H1 (cell line): Measurements from ENCODE around the gene NQO2. TPM values are rescaled to one million over a fixed set of nuclear protein-coding genes. Genes with fewer than 3 reads are reported as not detected.

Experiments
- CTCF ChIA-PET: fragments of 300-600 bp; sonication (Branson Sonifier 250); formaldehyde crosslinking; loops from one replicate; lab custom pipeline; 2021; ENCODE audit not compliant: partially characterized antibody; lab: Charles Lee
- POLR2A ChIA-PET: fragments of 300-600 bp; sonication (Branson Sonifier 250); formaldehyde crosslinking; loops from one replicate; lab custom pipeline; 2021; ENCODE audit warnings: inconsistent platforms; ENCODE audit not compliant: partially characterized antibody; lab: Charles Lee
- DNase-seq, 2 experiments: peaks; one replicate each; pipeline versions ENCODE4 v3.0.0 to v3.0.0-alpha.2; 2010 to 2022; ENCODE audit warnings: low spot score in 2 of 2, low read depth in 1 of 2, mixed read lengths in 1 of 2
- FAIRE-seq: peaks from 2 replicates; lab custom pipeline; 2011; peaks lifted over from hg19 to GRCh38; lab: Jason Lieb, UNC
- H2AFZ ChIP-seq: 2 replicates; pipeline ENCODE4 v1.8.1; 2012; ENCODE audit warnings: low read length, inconsistent platforms
- H2AK5ac ChIP-seq: 2 replicates; pipeline ENCODE4 v1.6.1; 2013; ENCODE audit warnings: low read depth, low read length
- H2BK120ac ChIP-seq: replicated peaks from 2 replicates; pipeline ENCODE3; 2013; ENCODE audit warnings: low read depth, low read length, inconsistent platforms
- H2BK12ac ChIP-seq: 2 replicates; pipeline ENCODE4 v1.6.1; 2013; ENCODE audit warnings: low read depth, low read length
- H2BK15ac ChIP-seq: 2 replicates; pipeline ENCODE4 v1.6.1; 2013; ENCODE audit warnings: low read length
- H2BK20ac ChIP-seq: 2 replicates; pipeline ENCODE4 v1.6.1; 2013; ENCODE audit warnings: low read length
- H2BK5ac ChIP-seq: 2 replicates; pipeline ENCODE4 v1.6.1; 2013; ENCODE audit warnings: low read depth, low read length
- H3K14ac ChIP-seq: 2 replicates; pipeline ENCODE4 v1.6.1; 2013; ENCODE audit warnings: inconsistent platforms; ENCODE audit not compliant: insufficient read length
- H3K18ac ChIP-seq: 2 replicates; pipeline ENCODE4 v1.6.1; 2013; ENCODE audit warnings: low read length; ENCODE audit errors: extremely low read depth
- H3K23ac ChIP-seq: 2 replicates; pipeline ENCODE4 v1.6.1; 2013; ENCODE audit warnings: inconsistent platforms; ENCODE audit not compliant: insufficient read length
- H3K23me2 ChIP-seq: 2 replicates; pipeline ENCODE4 v1.6.1; 2013; ENCODE audit warnings: low read depth, low read length
- H3K27ac ChIP-seq: 2 replicates; pipeline ENCODE4 v1.6.1; 2011; ENCODE audit warnings: low read depth, low read length, inconsistent platforms
- H3K27me3 ChIP-seq, 4 experiments: replicated peaks in 1 of 4; 1 replicate in 1 of 4; 2 replicates in 3 of 4; pipeline versions ENCODE4 v1.6.1 to v1.8.1; 2011 to 2013; ENCODE audit warnings: low read length in 3 of 4, mild to moderate bottlenecking in 3 of 4, inconsistent platforms in 2 of 4, mixed read lengths in 2 of 4, moderate library complexity in 1 of 4; ENCODE audit not compliant: control insufficient read depth in 3 of 4, insufficient read depth in 3 of 4; ENCODE audit errors: extremely low read depth in 1 of 4
- H3K36me3 ChIP-seq, 4 experiments: 2 replicates each; pipeline versions ENCODE4 v1.6.1 to v1.8.1; 2011 to 2013; ENCODE audit warnings: mild to moderate bottlenecking in 4 of 4, low read length in 3 of 4, moderate library complexity in 2 of 4, control low read depth in 1 of 4, inconsistent platforms in 1 of 4; ENCODE audit not compliant: insufficient read depth in 4 of 4, control insufficient read depth in 2 of 4
- H3K4ac ChIP-seq: replicated peaks from 2 replicates; pipeline ENCODE3; 2013; ENCODE audit warnings: low read length, low read depth, mixed read lengths, inconsistent platforms; ENCODE audit not compliant: insufficient read length
- H3K4me1 ChIP-seq, 4 experiments: replicated peaks in 1 of 4; 1 replicate in 1 of 4; 2 replicates in 3 of 4; pipeline versions ENCODE4 v1.6.1 to v1.8.1; 2011 to 2013; ENCODE audit warnings: low read length in 3 of 4, inconsistent platforms in 2 of 4, mixed read lengths in 1 of 4; ENCODE audit not compliant: insufficient read depth in 4 of 4, control insufficient read depth in 3 of 4
- H3K4me2 ChIP-seq, 2 experiments: 2 replicates each; pipeline versions ENCODE4 v1.6.1 to v1.8.1; 2011 to 2013; ENCODE audit warnings: low read depth in 2 of 2, low read length in 2 of 2, control low read depth in 1 of 2, inconsistent platforms in 1 of 2, mild to moderate bottlenecking in 1 of 2; ENCODE audit not compliant: insufficient read depth in 1 of 2
- H3K4me3 ChIP-seq, 4 experiments: fragments of 200-600, 300-600 bp in 1 of 4; sonication (generic), shearing (Covaris generic), sonication (Bioruptor Twin) in 1 of 4; 2 replicates each; pipeline versions ENCODE4 v1.5.1 to v1.8.1; 2011 to 2016; ENCODE audit warnings: low read length in 4 of 4, low read depth in 3 of 4, control low read depth in 2 of 4, inconsistent platforms in 2 of 4, mild to moderate bottlenecking in 2 of 4, mixed read lengths in 1 of 4, moderate library complexity in 1 of 4; ENCODE audit not compliant: insufficient read depth in 2 of 4; ENCODE audit errors: extremely low read depth in 1 of 4
- H3K56ac ChIP-seq: replicated peaks from 2 replicates; pipeline ENCODE3; 2013; ENCODE audit warnings: low read depth, mild to moderate bottlenecking, mixed read lengths, low read length, inconsistent platforms; ENCODE audit not compliant: insufficient read length
- H3K79me1 ChIP-seq: 2 replicates; pipeline ENCODE4 v1.6.1; 2013; ENCODE audit warnings: low read depth, low read length, control low read depth
- H3K79me2 ChIP-seq, 2 experiments: 2 replicates each; pipeline versions ENCODE4 v1.6.1 to v1.8.1; 2012 to 2013; ENCODE audit warnings: low read length in 2 of 2, mild to moderate bottlenecking in 2 of 2, inconsistent platforms in 1 of 2; ENCODE audit not compliant: insufficient read depth in 2 of 2, control insufficient read depth in 1 of 2
- H3K9ac ChIP-seq, 4 experiments: replicated peaks in 1 of 4; 1 replicate in 1 of 4; 2 replicates in 3 of 4; pipeline versions ENCODE4 v1.6.1 to v1.8.1; 2011 to 2013; ENCODE audit warnings: low read depth in 3 of 4, low read length in 3 of 4, control low read depth in 2 of 4, mild to moderate bottlenecking in 2 of 4, moderate library complexity in 2 of 4, inconsistent platforms in 1 of 4; ENCODE audit errors: extremely low read depth in 1 of 4
- H3K9me3 ChIP-seq, 2 experiments: 2 replicates each; pipeline versions ENCODE4 v1.6.1 to v1.8.1; 2012 to 2013; ENCODE audit warnings: mild to moderate bottlenecking in 2 of 2, moderate library complexity in 2 of 2, control low read depth in 1 of 2, inconsistent platforms in 1 of 2, low read depth in 1 of 2, low read length in 1 of 2, mixed read lengths in 1 of 2; ENCODE audit not compliant: insufficient read depth in 2 of 2
- H4K20me1 ChIP-seq, 2 experiments: replicated peaks in 1 of 2; 2 replicates each; pipeline versions ENCODE3 to v1.8.1; 2011 to 2013; ENCODE audit warnings: inconsistent platforms in 2 of 2, low read length in 2 of 2, mild to moderate bottlenecking in 1 of 2; ENCODE audit not compliant: insufficient read depth in 2 of 2, control insufficient read depth in 1 of 2
- H4K5ac ChIP-seq: 2 replicates; pipeline ENCODE4 v1.6.1; 2013; ENCODE audit warnings: low read length, low read depth, mixed read lengths, inconsistent platforms; ENCODE audit not compliant: insufficient read length
- H4K8ac ChIP-seq: 2 replicates; pipeline ENCODE4 v1.8.0; 2013; ENCODE audit warnings: mild to moderate bottlenecking, moderate library complexity, low read length, inconsistent platforms; ENCODE audit not compliant: insufficient read depth; ENCODE audit errors: extremely low read depth
- H4K91ac ChIP-seq: replicated peaks from 2 replicates; pipeline ENCODE3; 2013; ENCODE audit warnings: low read length, mixed read lengths, inconsistent platforms; ENCODE audit not compliant: insufficient read length
- EGR1 ChIP-seq: IDR thresholded peaks from 2 replicates; pipeline ENCODE4 v1.6.1; 2011; ENCODE audit warnings: low read depth, low read length, borderline replicate concordance
- GABPA ChIP-seq: IDR thresholded peaks from 2 replicates; pipeline ENCODE4 v1.6.1; 2011; ENCODE audit warnings: mild to moderate bottlenecking, low read length, moderate library complexity, borderline replicate concordance; ENCODE audit not compliant: insufficient read depth
- HDAC2 ChIP-seq, 2 experiments: fragments of 300-600 bp in 1 of 2; sonication (generic) in 1 of 2; IDR thresholded peaks; 2 replicates each; pipeline ENCODE4 v1.6.1; 2011 to 2012; ENCODE audit warnings: low read depth in 2 of 2, low read length in 2 of 2, mild to moderate bottlenecking in 2 of 2, moderate library complexity in 2 of 2, borderline replicate concordance in 1 of 2, inconsistent platforms in 1 of 2
- JUN ChIP-seq: IDR thresholded peaks from 2 replicates; pipeline ENCODE4 v1.6.1; 2011; ENCODE audit warnings: low read depth, mild to moderate bottlenecking, improper control_type of control experiment, low read length
- KDM1A ChIP-seq: fragments of 200-600, 300-600 bp; sonication (generic); IDR thresholded peaks from 2 replicates; pipeline ENCODE4 v1.7.1; 2016; ENCODE audit warnings: mild to moderate bottlenecking, low read length, borderline replicate concordance
- POU5F1 ChIP-seq: IDR thresholded peaks from 2 replicates; pipeline ENCODE4 v1.6.1; 2011; ENCODE audit warnings: low read depth, mild to moderate bottlenecking, low read length, moderate library complexity
- RAD21 ChIP-seq, 2 experiments: IDR thresholded peaks in 1 of 2; conservative IDR thresholded peaks in 1 of 2; 2 replicates each; pipeline ENCODE4 v1.6.1; 2011; ENCODE audit warnings: low read depth in 2 of 2, low read length in 2 of 2, improper control_type of control experiment in 1 of 2, inconsistent platforms in 1 of 2, mild to moderate bottlenecking in 1 of 2, moderate library complexity in 1 of 2
- RXRA ChIP-seq: IDR thresholded peaks from 2 replicates; pipeline ENCODE4 v1.6.1; 2011; ENCODE audit warnings: low read depth, mild to moderate bottlenecking, low read length, moderate library complexity; ENCODE audit not compliant: insufficient read depth
- SP1 ChIP-seq: IDR thresholded peaks from 2 replicates; pipeline ENCODE4 v1.6.1; 2011; ENCODE audit warnings: low read depth, low read length
- SP2 ChIP-seq: IDR thresholded peaks from 2 replicates; pipeline ENCODE4 v1.6.1; 2012; ENCODE audit warnings: mild to moderate bottlenecking, low read length, inconsistent platforms
- SP4 ChIP-seq: IDR thresholded peaks from 2 replicates; pipeline ENCODE4 v1.6.1; 2012; ENCODE audit warnings: low read length, inconsistent platforms
- YY1 ChIP-seq: IDR thresholded peaks from 2 replicates; pipeline ENCODE4 v1.6.1; 2011; ENCODE audit warnings: low read depth, mild to moderate bottlenecking, low read length
- WGBS, 2 experiments: shearing (Covaris generic) in 1 of 2; methylation state at CpG; one replicate each; pipeline versions ENCODE4 v1.1.6 to v1.1.7; 2013 to 2015; ENCODE audit warnings: low lambda C conversion rate in 2 of 2, mixed read lengths in 2 of 2, inconsistent platforms in 1 of 2, low coverage in 1 of 2, missing lambda C conversion rate in 1 of 2; ENCODE audit not compliant: insufficient replicate concordance in 2 of 2, insufficient coverage in 1 of 2, insufficient read length in 1 of 2; ENCODE audit errors: extremely low coverage in 1 of 2, missing lambda C conversion rate in 1 of 2; 5-methylcytosine and 5-hydroxymethylcytosine counted together
- polyA plus RNA-seq, 7 experiments: library from polyadenylated mRNA; depleted of rRNA in 3 of 7; stranded (reverse) in 5 of 7; unstranded in 2 of 7; fragments of >200 nt in 5 of 7; fragments of 200-250 nt in 2 of 7; gene quantifications; 1 replicate in 5 of 7; 2 replicates in 1 of 7; 4 replicates in 1 of 7; pipeline versions ENCODE4 v1.2.1 to v1.2.3, GENCODE V29; 2011 to 2013; ENCODE audit warnings: missing spikeins in 2 of 7, mixed read lengths in 2 of 7
- total RNA-seq: library from RNA; stranded (reverse); fragmentation: NEBNext Ultra II Directional; extraction: Animal tissue kit (Norgen Biotek cat#: 25700); gene quantifications from 2 replicates; pipeline ENCODE4 v1.2.1, GENCODE V29; 2021

Gene NQO2
- total and polyA plus RNA-seq, 2 of the 8 experiments (the other 6 are each of a cell fraction or from before 2014, with no cell fraction given), result 135 to 168 TPM

DNA sequence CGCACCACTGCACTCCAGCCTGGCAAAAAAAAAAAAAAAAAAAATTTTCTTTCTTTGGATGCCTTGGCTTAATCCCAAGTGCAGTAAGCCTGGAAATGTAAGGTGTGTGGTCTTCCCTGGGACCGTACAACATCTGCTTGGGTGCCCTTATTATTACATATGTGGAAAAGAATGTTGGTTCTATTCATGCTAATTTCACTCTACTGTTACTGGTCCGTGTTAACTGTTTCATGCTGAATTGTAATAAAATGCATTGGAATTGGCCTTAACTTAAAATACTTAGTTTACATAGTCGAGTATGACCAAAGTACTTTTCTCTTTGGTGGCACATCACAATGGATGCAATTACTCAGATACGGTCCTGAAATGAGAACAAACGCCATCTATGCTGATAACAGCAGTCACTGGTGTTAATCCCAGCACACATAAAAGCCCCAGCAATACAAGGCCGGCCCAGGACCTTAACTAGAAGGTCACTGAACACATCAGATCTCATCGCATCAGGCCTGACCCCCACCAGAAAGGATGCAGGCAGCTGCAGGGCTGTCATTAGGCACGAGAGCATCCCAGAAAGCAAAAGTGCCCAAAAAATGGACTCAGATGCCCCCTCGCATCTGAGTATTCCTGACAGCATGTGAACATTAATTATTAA, 29.5 kb upstream of the NQO2 start:
- Histone ChIP-seq H3K4me1 (peaks cover 0 to 3% (median 2%) of the 10 kb centered on the region in 4 experiments; a peak in 4 of 7 replicates), H3K4me3 (peak overlapping the region in 2 of 4 experiments; percentile 73 to 78; a peak in 3 of 8 replicates), H4K5ac (no peak overlapping the region), H3K14ac (no peak overlapping the region), H3K79me1 (no peaks in the 10 kb centered on the region), H2AK5ac (0 out of 2 replicates have a peak overlapping the region, but pooled peaks have one; percentile 29), H3K18ac (no peak overlapping the region), H3K27me3 (peaks cover 0 to 2% (median 0%) of the 10 kb centered on the region in 4 experiments; a peak in 1 of 7 replicates), H3K56ac (no peak overlapping the region), H2BK5ac (no peak overlapping the region), H2BK15ac (no peak overlapping the region), H2AFZ (no peak overlapping the region), H2BK12ac (no peak overlapping the region), H3K23me2 (peaks cover 6% of the 10 kb centered on the region; the same call in 1 of the 2 replicates), H2BK120ac (no peak overlapping the region), H4K91ac (no peak overlapping the region), H3K4ac (no peak overlapping the region), H3K36me3 (no peaks in the 10 kb centered on the region), H3K23ac (no peak overlapping the region), H4K8ac (no peak overlapping the region), H4K20me1 (no peaks in the 10 kb centered on the region), H3K9ac (no peak overlapping the region), H3K9me3 (no peaks in the 10 kb centered on the region), H2BK20ac (no peak overlapping the region), H3K4me2 (peak overlapping the region in 1 of 2 experiments; percentile 89; a peak in 3 of 4 replicates), H3K79me2 (no peaks in the 10 kb centered on the region), H3K27ac (no peak overlapping the region)
- DNase-seq (no peak), FAIRE-seq (no peak)
- 84% methylated on average over 10 of the region's 10 CpGs; no CpG with 5 or more reads in 1 of the 2 experiments for WGBS, 2 experiments
- no peak for TF ChIP-seq GABPA
- no peak for TF ChIP-seq POU5F1
- no peak for TF ChIP-seq RAD21 (IDR thresholded peaks at IDR 0.05 in 1 of 2, conservative IDR thresholded peaks at IDR 0.05 in 1 of 2; ENCODE audit: low read depth in 2 of 2, low read length in 2 of 2)
- TF ChIP-seq JUN, result no peak
- no peak for TF ChIP-seq KDM1A
- no peak for TF ChIP-seq YY1
- TF ChIP-seq HDAC2 (IDR thresholded peaks at IDR 0.05; ENCODE audit: borderline replicate concordance in 1 of 2, low read depth in 2 of 2, low read length in 2 of 2), result no peak
- no peak for TF ChIP-seq SP2
- no peak for TF ChIP-seq EGR1
- no peak for TF ChIP-seq SP1
- TF ChIP-seq RXRA, result no peak
- no peak for TF ChIP-seq SP4
- ChIA-PET POLR2A (no interaction called here), CTCF (no interaction called here)
